HepG2 (cell line): Measurements from ENCODE around the gene BCAR3. TPM values are rescaled to one million over a fixed set of nuclear protein-coding genes. Genes with fewer than 3 reads are reported as not detected.

Source experiments
- AKAP8 ChIP-seq: sonication (generic); formaldehyde crosslinking; IDR thresholded peaks from 2 replicates; pipeline ENCODE4 v1.5.1; 2020; ENCODE audit warnings: mild to moderate bottlenecking, missing genetic modification reagents
- GABPA ChIP-seq, 2 experiments: IDR thresholded peaks; 2 replicates each; pipeline ENCODE4 v1.6.1; 2011 to 2016; ENCODE audit warnings: low read depth in 2 of 2, low read length in 1 of 2, missing biosample characterization in 1 of 2, missing genetic modification characterization in 1 of 2
- NBN ChIP-seq: fragments of 450-650 bp; conservative IDR thresholded peaks from 2 replicates; pipeline ENCODE4 v1.6.1; 2017
- SATB2 ChIP-seq: sonication (generic); formaldehyde crosslinking; IDR thresholded peaks from 2 replicates; pipeline ENCODE4 v1.5.0; 2020; ENCODE audit warnings: missing genetic modification reagents
- SOX6 ChIP-seq, 2 experiments: fragments of 450-650 bp in 1 of 2; sonication (generic) in 1 of 2; formaldehyde crosslinking in 1 of 2; IDR thresholded peaks; 2 replicates each; pipeline versions ENCODE4 v1.4.0 to v1.6.1; 2017 to 2020; ENCODE audit warnings: antibody characterized with exemption in 1 of 2, mild to moderate bottlenecking in 1 of 2, missing genetic modification reagents in 1 of 2
- TBX3 ChIP-seq: fragments of 450-650 bp; IDR thresholded peaks from 2 replicates; pipeline ENCODE4 v1.6.1; 2017; ENCODE audit warnings: antibody characterized with exemption, mild to moderate bottlenecking, inconsistent platforms, borderline replicate concordance
- TSC22D2 ChIP-seq: sonication (generic); formaldehyde crosslinking; IDR thresholded peaks from 2 replicates; pipeline ENCODE4 v1.5.1; 2020; ENCODE audit warnings: missing genetic modification reagents, mild to moderate bottlenecking, borderline replicate concordance
- U2AF1 ChIP-seq: fragments of 200-400 bp; formaldehyde crosslinking; optimal IDR thresholded peaks from 2 replicates; pipeline ENCODE3; 2017; ENCODE audit warnings: mild to moderate bottlenecking, low read depth, low read length
- YEATS2 ChIP-seq: sonication (generic); formaldehyde crosslinking; IDR thresholded peaks from 2 replicates; pipeline ENCODE4 v1.4.0; 2020; ENCODE audit warnings: missing genetic modification reagents, borderline replicate concordance
- ZIK1 ChIP-seq: sonication (generic); formaldehyde crosslinking; IDR thresholded peaks from 2 replicates; pipeline ENCODE4 v1.5.0; 2020; ENCODE audit warnings: mild to moderate bottlenecking, low read depth, missing genetic modification reagents, borderline replicate concordance
- ZNF317 ChIP-seq: sonication (generic); formaldehyde crosslinking; IDR thresholded peaks from 2 replicates; pipeline ENCODE4 v1.5.0; 2020; ENCODE audit warnings: mild to moderate bottlenecking, missing genetic modification reagents
- ZNF446 ChIP-seq: sonication (generic); formaldehyde crosslinking; IDR thresholded peaks from 2 replicates; pipeline ENCODE4 v1.5.0; 2020; ENCODE audit warnings: mild to moderate bottlenecking, missing genetic modification reagents
- ZNF619 ChIP-seq: sonication (generic); formaldehyde crosslinking; IDR thresholded peaks from 2 replicates; pipeline ENCODE4 v1.4.0; 2020; ENCODE audit warnings: mild to moderate bottlenecking, missing genetic modification reagents
- ZSCAN9 ChIP-seq: IDR thresholded peaks from 2 replicates; pipeline ENCODE4 v1.6.1; 2016; ENCODE audit warnings: borderline replicate concordance
- polyA plus RNA-seq, 8 experiments: library from polyadenylated mRNA; depleted of rRNA in 3 of 8; stranded (reverse) in 7 of 8; unstranded in 1 of 8; fragments of >200 nt; fragmentation: Illumina TruSeq in 4 of 8; extraction: Trizol in 4 of 8; gene quantifications; 2 replicates each; pipeline versions ENCODE4 v1.2.1 to v1.2.3, GENCODE V29; 2011 to 2016; ENCODE audit warnings: low read depth in 4 of 8, missing spikeins in 1 of 8, mixed read lengths in 1 of 8; ENCODE audit not compliant: insufficient read depth in 1 of 8
- total RNA-seq, 5 experiments: library from RNA; depleted of rRNA; stranded (reverse); fragments of >200 nt; fragmentation: Illumina TruSeq; extraction: Trizol; gene quantifications; 2 replicates each; pipeline ENCODE4 v1.2.3, GENCODE V29; 2016; ENCODE audit warnings: low read depth in 1 of 5
- TF ChIP-seq, protein P1 (sequence below): sonication (generic); formaldehyde crosslinking; IDR thresholded peaks from 2 replicates; pipeline ENCODE4 v1.4.0; 2020; ENCODE audit warnings: missing genetic modification reagents, borderline replicate concordance
- TF ChIP-seq, protein P2 (sequence below): sonication (generic); formaldehyde crosslinking; IDR thresholded peaks from 2 replicates; pipeline ENCODE4 v1.5.1; 2020; ENCODE audit warnings: mild to moderate bottlenecking, moderate library complexity, missing genetic modification reagents
- TF ChIP-seq, protein P3 (sequence below): sonication (generic); formaldehyde crosslinking; IDR thresholded peaks from 2 replicates; pipeline ENCODE4 v1.4.0; 2020; ENCODE audit warnings: mild to moderate bottlenecking, missing genetic modification reagents
- TF ChIP-seq, protein P4 (sequence below): sonication (generic); formaldehyde crosslinking; IDR thresholded peaks from 2 replicates; pipeline ENCODE4 v1.4.0; 2020; ENCODE audit warnings: missing genetic modification reagents
- TF ChIP-seq, protein P5 (sequence below): sonication (generic); formaldehyde crosslinking; IDR thresholded peaks from 2 replicates; pipeline ENCODE4 v1.4.0; 2020; ENCODE audit warnings: missing genetic modification reagents

BCAR3 gene
- total and polyA plus RNA-seq, 2 of the 13 experiments (the other 11 are each of a cell fraction or from before 2014, with no cell fraction given), result 3.6 to 4.8 TPM

DNA sequence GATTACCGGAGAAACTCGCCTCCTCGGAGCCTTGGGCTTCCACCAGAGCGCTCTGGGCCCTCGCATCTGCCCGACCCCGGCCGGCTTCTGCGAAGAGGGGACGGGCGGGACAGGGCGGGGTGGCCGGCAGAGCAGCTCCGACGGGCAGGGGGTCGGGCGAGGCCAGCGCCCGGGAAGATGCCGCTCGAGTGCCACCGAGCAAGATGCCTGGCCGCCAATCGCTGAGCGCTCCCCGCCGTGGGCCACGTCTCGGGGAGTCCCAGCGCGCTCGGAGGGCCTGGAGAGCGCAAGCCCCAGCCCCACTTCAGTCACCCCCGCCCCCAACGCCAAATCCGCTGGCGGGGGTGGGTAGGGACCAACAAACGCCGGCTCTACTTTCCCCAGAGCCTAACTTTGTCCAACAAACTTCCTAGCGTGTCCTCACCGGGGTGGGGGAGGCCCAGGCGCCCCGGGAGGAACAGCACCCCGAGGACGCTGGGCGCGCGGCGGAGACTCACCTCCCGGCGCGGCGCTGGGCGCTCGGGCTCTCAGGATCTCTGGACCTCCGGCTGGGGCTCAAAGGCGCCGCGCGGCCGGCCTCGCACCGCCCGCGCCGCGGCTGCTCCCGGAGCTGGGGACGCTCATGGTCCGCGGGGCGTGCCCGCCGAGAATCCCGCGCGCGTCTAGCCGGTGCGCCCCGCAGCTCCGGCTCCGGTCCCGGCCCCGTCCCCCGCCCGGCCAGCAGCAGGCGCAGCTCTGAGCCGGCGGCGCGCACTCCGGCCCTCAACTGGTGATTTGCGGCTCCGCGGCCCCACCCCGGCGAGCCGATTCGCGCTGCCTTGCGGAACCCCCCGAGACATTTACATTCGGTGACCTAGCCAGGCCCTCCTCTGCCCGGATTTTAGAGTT lies at the start of gene BCAR3 (continued):
- TF ChIP-seq TBX3 (no peak), ZNF446 (CRISPR knock-in tag) (no peak), GABPA (IDR thresholded peaks at IDR 0.05; ENCODE audit: low read depth, low read length) (no peak), GABPA (CRISPR knock-in tag; IDR thresholded peaks at IDR 0.05; ENCODE audit: low read depth) (no peak), ZIK1 (CRISPR knock-in tag) (no peak), ZSCAN9 (no peak), YEATS2 (no peak), AKAP8 (CRISPR knock-in tag) (no peak), TSC22D2 (CRISPR knock-in tag) (no peak), U2AF1 (no peak), ZNF317 (CRISPR knock-in tag) (no peak), SATB2 (no peak), NBN (no peak), ZNF619 (CRISPR knock-in tag) (no peak), SOX6 (IDR thresholded peaks at IDR 0.05) (no peak), SOX6 (CRISPR knock-in tag; IDR thresholded peaks at IDR 0.05) (no peak)
- TF ChIP-seq, protein P1, sequence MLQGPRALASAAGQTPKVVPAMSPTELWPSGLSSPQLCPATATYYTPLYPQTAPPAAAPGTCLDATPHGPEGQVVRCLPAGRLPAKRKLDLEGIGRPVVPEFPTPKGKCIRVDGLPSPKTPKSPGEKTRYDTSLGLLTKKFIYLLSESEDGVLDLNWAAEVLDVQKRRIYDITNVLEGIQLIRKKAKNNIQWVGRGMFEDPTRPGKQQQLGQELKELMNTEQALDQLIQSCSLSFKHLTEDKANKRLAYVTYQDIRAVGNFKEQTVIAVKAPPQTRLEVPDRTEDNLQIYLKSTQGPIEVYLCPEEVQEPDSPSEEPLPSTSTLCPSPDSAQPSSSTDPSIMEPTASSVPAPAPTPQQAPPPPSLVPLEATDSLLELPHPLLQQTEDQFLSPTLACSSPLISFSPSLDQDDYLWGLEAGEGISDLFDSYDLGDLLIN (CRISPR knock-in tag), result no peak
- TF ChIP-seq, protein P2, sequence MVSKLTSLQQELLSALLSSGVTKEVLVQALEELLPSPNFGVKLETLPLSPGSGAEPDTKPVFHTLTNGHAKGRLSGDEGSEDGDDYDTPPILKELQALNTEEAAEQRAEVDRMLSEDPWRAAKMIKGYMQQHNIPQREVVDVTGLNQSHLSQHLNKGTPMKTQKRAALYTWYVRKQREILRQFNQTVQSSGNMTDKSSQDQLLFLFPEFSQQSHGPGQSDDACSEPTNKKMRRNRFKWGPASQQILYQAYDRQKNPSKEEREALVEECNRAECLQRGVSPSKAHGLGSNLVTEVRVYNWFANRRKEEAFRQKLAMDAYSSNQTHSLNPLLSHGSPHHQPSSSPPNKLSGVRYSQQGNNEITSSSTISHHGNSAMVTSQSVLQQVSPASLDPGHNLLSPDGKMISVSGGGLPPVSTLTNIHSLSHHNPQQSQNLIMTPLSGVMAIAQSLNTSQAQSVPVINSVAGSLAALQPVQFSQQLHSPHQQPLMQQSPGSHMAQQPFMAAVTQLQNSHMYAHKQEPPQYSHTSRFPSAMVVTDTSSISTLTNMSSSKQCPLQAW (CRISPR knock-in tag), result no peak
- TF ChIP-seq, protein P3, sequence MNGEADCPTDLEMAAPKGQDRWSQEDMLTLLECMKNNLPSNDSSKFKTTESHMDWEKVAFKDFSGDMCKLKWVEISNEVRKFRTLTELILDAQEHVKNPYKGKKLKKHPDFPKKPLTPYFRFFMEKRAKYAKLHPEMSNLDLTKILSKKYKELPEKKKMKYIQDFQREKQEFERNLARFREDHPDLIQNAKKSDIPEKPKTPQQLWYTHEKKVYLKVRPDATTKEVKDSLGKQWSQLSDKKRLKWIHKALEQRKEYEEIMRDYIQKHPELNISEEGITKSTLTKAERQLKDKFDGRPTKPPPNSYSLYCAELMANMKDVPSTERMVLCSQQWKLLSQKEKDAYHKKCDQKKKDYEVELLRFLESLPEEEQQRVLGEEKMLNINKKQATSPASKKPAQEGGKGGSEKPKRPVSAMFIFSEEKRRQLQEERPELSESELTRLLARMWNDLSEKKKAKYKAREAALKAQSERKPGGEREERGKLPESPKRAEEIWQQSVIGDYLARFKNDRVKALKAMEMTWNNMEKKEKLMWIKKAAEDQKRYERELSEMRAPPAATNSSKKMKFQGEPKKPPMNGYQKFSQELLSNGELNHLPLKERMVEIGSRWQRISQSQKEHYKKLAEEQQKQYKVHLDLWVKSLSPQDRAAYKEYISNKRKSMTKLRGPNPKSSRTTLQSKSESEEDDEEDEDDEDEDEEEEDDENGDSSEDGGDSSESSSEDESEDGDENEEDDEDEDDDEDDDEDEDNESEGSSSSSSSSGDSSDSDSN (CRISPR knock-in tag), result peak; percentile 67; the same call in 1 of the 2 replicates
- TF ChIP-seq, protein P4, sequence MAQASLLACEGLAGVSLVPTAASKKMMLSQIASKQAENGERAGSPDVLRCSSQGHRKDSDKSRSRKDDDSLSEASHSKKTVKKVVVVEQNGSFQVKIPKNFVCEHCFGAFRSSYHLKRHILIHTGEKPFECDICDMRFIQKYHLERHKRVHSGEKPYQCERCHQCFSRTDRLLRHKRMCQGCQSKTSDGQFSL (CRISPR knock-in tag), result no peak
- TF ChIP-seq, protein P5, sequence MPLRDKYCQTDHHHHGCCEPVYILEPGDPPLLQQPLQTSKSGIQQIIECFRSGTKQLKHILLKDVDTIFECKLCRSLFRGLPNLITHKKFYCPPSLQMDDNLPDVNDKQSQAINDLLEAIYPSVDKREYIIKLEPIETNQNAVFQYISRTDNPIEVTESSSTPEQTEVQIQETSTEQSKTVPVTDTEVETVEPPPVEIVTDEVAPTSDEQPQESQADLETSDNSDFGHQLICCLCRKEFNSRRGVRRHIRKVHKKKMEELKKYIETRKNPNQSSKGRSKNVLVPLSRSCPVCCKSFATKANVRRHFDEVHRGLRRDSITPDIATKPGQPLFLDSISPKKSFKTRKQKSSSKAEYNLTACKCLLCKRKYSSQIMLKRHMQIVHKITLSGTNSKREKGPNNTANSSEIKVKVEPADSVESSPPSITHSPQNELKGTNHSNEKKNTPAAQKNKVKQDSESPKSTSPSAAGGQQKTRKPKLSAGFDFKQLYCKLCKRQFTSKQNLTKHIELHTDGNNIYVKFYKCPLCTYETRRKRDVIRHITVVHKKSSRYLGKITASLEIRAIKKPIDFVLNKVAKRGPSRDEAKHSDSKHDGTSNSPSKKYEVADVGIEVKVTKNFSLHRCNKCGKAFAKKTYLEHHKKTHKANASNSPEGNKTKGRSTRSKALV (CRISPR knock-in tag), result peak; percentile 83
